Limb (tissue), 2 donors: ENCODE results near the gene NAGA.
"Not testable (repeated sequence)": the region's sequence is repeated elsewhere in the genome, so short reads cannot be mapped to it uniquely, and the experiment has no call there.

Source experiments
- DNase-seq, 2 donors: peaks; one replicate each; pipeline ENCODE4 v3.0.0-alpha.2; 2016; ENCODE audit errors: extremely low spot score in 2 of 2

The NAGA gene

DNA sequence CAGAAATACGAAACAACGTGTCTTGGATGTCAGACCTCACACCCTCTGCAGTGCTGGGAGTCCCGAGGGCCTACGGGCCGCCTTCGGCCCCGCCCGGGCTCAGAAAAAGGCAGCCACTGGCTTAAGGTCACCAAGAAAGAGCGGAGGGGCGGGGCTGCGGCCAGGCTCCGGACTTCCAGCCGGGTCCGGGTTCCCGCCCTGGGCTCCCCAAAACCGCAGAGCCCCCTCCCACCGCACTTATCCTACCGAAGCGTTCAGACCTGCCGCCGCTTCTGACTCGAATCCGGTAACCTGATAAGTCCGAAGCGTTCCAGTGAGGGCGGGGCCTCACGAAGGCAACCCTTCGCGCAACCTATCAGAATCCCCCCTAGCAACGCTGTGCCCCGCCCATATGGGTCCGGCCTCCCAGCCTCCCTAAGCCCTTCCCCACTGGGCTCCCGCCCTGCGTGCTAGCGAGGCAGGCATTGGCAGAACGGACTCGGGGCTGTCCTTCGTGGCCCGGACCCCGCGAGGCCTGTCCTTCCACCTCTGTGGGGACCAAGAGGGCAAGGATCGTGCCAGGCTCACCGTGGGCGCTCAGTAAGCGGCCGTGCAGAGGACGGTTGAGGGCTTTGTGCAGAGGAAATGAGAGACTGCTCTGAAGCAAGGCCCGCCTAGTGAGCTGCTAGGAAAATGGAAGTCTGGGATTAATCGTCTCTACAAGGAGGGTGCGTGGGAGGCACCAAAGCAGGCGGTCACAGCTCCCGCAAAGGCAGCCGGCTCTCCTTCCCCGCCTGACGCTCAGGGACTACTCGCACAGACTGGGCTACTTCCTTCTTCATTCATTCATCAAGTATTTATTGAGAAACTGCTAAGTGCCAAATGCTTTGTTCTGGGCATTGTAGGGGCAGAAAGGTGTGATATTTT is at the start of gene NAGA:
Gene NAGA (minus strand): TSS at position 296 of the 906 bp plus-strand sequence. CDS start 515 bp downstream, outside the sequence.
- peak; percentile 95 to 96 for DNase-seq

GRCh38 chr22:42116848-42117424 is 46.3 kb upstream of the NAGA start:
- no peak for DNase-seq

GRCh38 chr22:42115420-42115830 is 44.8 kb upstream of the NAGA start:
- DNase-seq = not testable (repeated sequence)

GRCh38 chr22:42114721-42115120 is 44.1 kb upstream of the NAGA start:
- DNase-seq = no peak

GRCh38 chr22:42112793-42113192 is 42.2 kb upstream of the NAGA start:
- not testable (repeated sequence) for DNase-seq

DNA sequence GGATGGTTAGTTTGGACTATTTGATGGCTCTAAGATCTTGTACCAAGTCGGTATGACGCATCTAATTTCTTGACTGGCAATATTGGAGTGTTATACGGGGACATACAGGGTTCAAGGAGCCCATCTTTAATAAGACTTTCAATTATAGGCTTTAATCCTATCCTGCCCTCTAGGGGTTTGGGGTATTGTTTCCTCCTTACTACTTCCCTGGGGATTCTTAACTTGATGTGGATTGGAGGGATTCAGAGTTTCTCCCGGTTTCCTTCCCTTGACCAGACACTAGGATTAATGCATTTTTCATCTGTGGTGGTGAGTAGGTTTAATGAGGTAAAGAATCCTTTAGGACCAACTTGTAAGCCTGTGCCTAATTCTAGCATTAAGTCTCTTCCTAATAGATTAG is 41.2 kb upstream of the NAGA start:
- no peak for DNase-seq

DNA sequence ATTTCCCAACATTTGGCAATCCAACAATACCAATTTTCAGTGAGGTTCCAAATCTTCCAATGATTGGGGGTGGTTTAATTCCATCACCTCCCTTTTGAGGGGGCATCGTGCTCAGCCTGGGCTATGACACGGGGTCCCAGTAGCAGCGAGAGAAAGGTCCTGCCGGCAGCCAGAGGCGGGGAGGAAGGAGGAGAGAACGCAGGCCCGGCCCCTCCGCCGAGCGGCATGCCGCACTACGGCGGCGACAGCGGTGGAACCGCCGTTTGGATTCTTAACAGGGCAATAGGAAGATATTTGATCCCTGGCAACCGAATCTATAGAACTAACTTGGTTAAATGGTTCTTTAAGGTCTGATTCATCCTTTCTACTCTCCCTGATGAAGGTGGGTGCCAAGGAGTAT is 38.2 kb upstream of the NAGA start:
- DNase-seq = no peak

GRCh38 chr22:42104332-42104860 is 33.8 kb upstream of the NAGA start:
- DNase-seq = not testable (repeated sequence)

DNA sequence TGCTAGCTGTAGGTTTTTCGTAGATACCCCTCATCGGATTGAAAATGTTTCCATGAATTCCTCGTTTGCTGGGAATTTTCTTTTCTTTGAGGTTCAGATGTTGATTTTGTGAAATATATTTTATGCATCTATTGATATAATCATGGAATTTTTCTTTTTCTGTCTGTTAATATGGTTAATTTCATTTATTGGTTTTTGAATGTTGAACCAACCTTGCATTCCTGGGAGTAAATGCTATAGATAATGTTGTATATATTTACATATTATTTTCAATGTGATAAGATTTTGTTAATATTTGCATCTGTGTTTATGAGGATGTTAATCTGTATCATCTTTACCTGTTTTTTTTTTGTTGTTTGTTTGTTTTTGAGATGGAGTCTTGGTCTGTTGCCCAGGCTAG is 30.6 kb upstream of the NAGA start:
- no peak for DNase-seq

DNA sequence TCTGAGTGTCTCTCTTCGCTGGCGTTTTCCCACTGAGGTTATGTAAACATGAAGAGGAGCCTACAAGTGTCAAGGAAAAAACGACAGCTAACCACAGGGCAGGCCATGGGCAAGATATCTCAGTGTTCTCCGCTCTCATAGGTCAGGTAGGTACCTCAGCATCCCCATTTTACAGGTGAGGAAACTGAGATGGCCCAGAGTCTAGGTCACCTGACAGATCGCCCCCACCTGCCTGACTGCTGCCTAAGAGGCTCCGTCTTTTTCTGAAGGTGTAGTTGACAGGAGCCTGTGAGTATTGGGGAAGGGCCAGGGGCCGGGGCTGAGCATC is 20.8 kb upstream of the NAGA start:
- no peak for DNase-seq

GRCh38 chr22:42090596-42091454 is 20.2 kb upstream of the NAGA start, which contains the start of gene NDUFA6:
NDUFA6 (minus strand) TSS chr22:42090772; CDS start chr22:42090744, 28 bp downstream.
- peak; percentile 98 to 100 for DNase-seq

- no peak for DNase-seq
These were observed 15.4 kb upstream of the NAGA start for GRCh38 chr22:42086051-42086450.

- DNase-seq = no peak
These were observed 14.3 kb upstream of the NAGA start for GRCh38 chr22:42084874-42085273.

- DNase-seq = no peak
These were observed 12.5 kb upstream of the NAGA start for GRCh38 chr22:42083119-42083518.

- DNase-seq = peak in 1 of 2 donors; percentile 30
These were observed 9.7 kb upstream of the NAGA start for GRCh38 chr22:42080287-42080686.

- peak; percentile 97 to 99 for DNase-seq
These were observed 9.0 kb upstream of the NAGA start, which contains the start of gene SMDT1 for GRCh38 chr22:42079319-42080251. SMDT1 (plus strand) TSS chr22:42079700; CDS start chr22:42079769, 69 bp downstream.

DNA sequence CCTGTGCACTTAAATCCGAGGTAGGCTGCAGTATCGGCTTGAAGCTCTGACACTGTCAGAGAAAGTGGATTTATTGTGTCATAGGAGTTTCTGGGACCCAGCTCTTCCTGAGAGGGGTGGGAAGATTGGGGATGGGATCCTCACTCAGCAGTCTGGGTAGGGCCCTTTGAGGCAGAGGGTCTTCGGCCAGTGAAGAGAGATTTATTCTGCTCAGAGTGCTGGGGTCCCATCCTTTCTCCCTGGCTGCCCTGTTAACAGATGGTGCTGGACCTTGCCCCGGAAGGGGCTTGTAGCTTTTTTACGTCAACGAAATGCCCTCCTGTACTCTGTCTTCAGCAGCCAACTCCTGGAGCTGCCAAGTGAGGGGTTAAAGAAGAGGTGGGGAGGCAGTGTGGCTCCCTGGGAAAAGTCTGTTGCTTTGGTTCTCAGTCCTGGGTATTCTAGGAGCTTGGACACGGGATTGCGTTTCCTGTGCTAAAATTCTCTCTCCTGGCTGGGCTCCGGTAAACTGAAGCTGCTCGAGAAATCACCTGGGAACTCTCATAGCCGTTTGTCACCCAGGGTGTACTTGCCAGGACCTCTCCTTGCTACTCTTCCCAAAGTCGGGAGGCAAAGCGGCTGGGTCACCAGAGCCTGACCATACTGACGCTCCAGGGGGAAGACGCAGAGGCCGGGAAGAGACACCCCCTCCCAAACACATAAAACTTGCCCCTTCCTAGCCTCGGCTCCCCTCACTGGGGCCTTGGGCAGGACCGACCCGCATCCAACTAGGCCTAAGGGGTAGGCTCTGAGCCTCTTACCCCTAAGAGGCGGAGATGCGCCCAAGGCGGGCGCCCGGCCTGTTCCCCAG is 8.1 kb upstream of the NAGA start:
- no peak for DNase-seq

DNA sequence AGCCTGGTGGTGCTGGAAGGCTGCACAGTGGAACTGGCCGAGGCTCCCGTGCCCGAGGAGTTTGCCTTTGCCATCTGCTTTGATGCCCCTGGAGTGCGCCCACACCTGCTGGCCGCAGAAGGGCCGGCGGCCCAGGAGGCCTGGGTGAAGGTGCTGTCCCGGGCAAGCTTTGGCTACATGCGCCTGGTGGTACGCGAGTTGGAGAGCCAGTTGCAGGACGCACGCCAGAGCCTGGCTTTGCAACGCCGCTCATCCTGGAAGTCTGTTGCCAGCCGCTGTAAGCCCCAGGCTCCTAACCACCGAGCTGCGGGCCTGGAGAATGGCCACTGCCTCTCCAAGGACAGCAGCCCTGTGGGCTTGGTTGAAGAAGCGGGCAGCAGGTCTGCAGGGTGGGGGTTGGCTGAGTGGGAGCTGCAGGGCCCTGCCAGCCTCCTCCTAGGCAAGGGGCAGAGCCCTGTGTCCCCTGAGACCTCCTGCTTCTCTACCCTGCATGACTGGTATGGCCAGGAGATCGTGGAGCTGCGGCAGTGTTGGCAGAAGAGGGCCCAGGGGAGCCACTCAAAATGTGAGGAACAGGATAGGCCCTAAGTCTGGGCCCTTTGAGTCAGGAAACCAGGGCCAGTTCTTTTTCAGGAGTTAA is 7.0 kb upstream of the NAGA start:
- DNase-seq = no peak
